IMR-90 (cell line): ENCODE measurements around the gene DNAAF2. TPM values are rescaled to one million over a fixed set of nuclear protein-coding genes. Genes with fewer than 3 reads are reported as not detected.

ENCODE experiments used
- ATAC-seq: fragments of 200-7000 bp; cut with Tn5 transposase; 2 replicates; pipeline ENCODE4 v1.9.1; 2020; ENCODE audit warnings: low read depth, mild to moderate bottlenecking, moderate library complexity
- BruUV-seq: library from RNA; stranded (reverse); fragments of 400-500 nt; replicated peaks from 2 replicates; lab custom pipeline; 2021; lab: Mats Ljungman, UMichigan
- CTCF ChIA-PET: fragments of 300-600 bp; formaldehyde crosslinking; extraction: SDS; loops from one replicate; lab custom pipeline; 2021; ENCODE audit warnings: antibody characterized with exemption; lab: Yijun Ruan, JAX
- POLR2A ChIA-PET: fragments of 300-600 bp; sonication (Branson Sonifier 250); formaldehyde crosslinking; loops from one replicate; lab custom pipeline; 2022; ENCODE audit warnings: antibody characterized with exemption; ENCODE audit not compliant: unreplicated experiment; lab: Charles Lee
- DNase-seq: peaks from one replicate; pipeline ENCODE4 v3.0.0; 2013
- H2AFZ ChIP-seq: replicated peaks from 2 replicates; pipeline ENCODE3; 2013; ENCODE audit warnings: low read length, mild to moderate bottlenecking; ENCODE audit not compliant: poor library complexity
- H2AK5ac ChIP-seq: 2 replicates; pipeline ENCODE4 v1.6.1; 2013; ENCODE audit warnings: low read depth, low read length, inconsistent platforms
- H2AK9ac ChIP-seq: replicated peaks from 2 replicates; pipeline ENCODE3; 2013; ENCODE audit warnings: mild to moderate bottlenecking, low read depth, low read length, moderate library complexity; ENCODE audit not compliant: poor library complexity
- H2BK120ac ChIP-seq: 2 replicates; pipeline ENCODE4 v1.6.1; 2013; ENCODE audit warnings: low read depth, low read length, inconsistent platforms
- H2BK15ac ChIP-seq: 3 replicates; pipeline ENCODE4 v1.6.1; 2013; ENCODE audit warnings: low read depth, low read length, inconsistent platforms
- H2BK20ac ChIP-seq: 2 replicates; pipeline ENCODE4 v1.6.1; 2013; ENCODE audit warnings: low read depth, mild to moderate bottlenecking, inconsistent platforms, low read length, moderate library complexity
- H2BK5ac ChIP-seq: 2 replicates; pipeline ENCODE4 v1.6.1; 2013; ENCODE audit warnings: mild to moderate bottlenecking, low read depth, low read length, inconsistent platforms; ENCODE audit not compliant: poor library complexity, severe bottlenecking
- H3K14ac ChIP-seq: replicated peaks from 2 replicates; pipeline ENCODE4 v1.6.1; 2013; ENCODE audit warnings: low read depth, low read length, inconsistent platforms
- H3K18ac ChIP-seq: 2 replicates; pipeline ENCODE4 v1.6.1; 2013; ENCODE audit warnings: low read depth, low read length, control low read depth
- H3K23ac ChIP-seq: 2 replicates; pipeline ENCODE4 v1.6.1; 2013; ENCODE audit warnings: low read depth, low read length, inconsistent platforms
- H3K27ac ChIP-seq: 2 replicates; pipeline ENCODE4 v1.5.1; 2013; ENCODE audit warnings: mild to moderate bottlenecking, control low read depth, low read length; ENCODE audit not compliant: insufficient read depth
- H3K27me3 ChIP-seq: 2 replicates; pipeline ENCODE4 v1.6.1; 2013; ENCODE audit warnings: low read length; ENCODE audit not compliant: control insufficient read depth, insufficient read depth
- H3K36me3 ChIP-seq: 2 replicates; pipeline ENCODE4 v1.6.1; 2013; ENCODE audit warnings: low read length, mixed read lengths; ENCODE audit not compliant: control insufficient read depth, insufficient read depth
- H3K4ac ChIP-seq: 2 replicates; pipeline ENCODE4 v1.6.1; 2013; ENCODE audit warnings: low read depth, low read length, inconsistent platforms
- H3K4me1 ChIP-seq: 2 replicates; pipeline ENCODE4 v1.6.1; 2013; ENCODE audit warnings: low read length, mixed read lengths; ENCODE audit not compliant: control insufficient read depth, insufficient read depth
- H3K4me2 ChIP-seq: 2 replicates; pipeline ENCODE4 v1.6.1; 2013; ENCODE audit warnings: low read depth, mild to moderate bottlenecking, control low read depth, low read length, moderate library complexity
- H3K4me3 ChIP-seq: 2 replicates; pipeline ENCODE4 v1.5.1; 2013; ENCODE audit warnings: low read depth, mild to moderate bottlenecking, control low read depth, low read length, moderate library complexity; ENCODE audit not compliant: insufficient read depth
- H3K56ac ChIP-seq: 2 replicates; pipeline ENCODE4 v1.6.1; 2013; ENCODE audit warnings: low read length, inconsistent platforms; ENCODE audit not compliant: insufficient read depth; ENCODE audit errors: extremely low read depth
- H3K79me1 ChIP-seq, 2 experiments: 2 replicates each; pipeline ENCODE4 v1.6.1; 2013; ENCODE audit warnings: low read length in 2 of 2, inconsistent platforms in 1 of 2, low read depth in 1 of 2
- H3K9ac ChIP-seq: 2 replicates; pipeline ENCODE4 v1.6.1; 2013; ENCODE audit warnings: low read depth, low read length, control low read depth
- H3K9me1 ChIP-seq: 2 replicates; pipeline ENCODE4 v1.6.1; 2013; ENCODE audit warnings: low read length, inconsistent platforms; ENCODE audit not compliant: insufficient read depth
- H3K9me3 ChIP-seq: 2 replicates; pipeline ENCODE4 v1.6.1; 2013; ENCODE audit warnings: low read length; ENCODE audit not compliant: control insufficient read depth, insufficient read depth
- H4K20me1 ChIP-seq: 2 replicates; pipeline ENCODE4 v1.6.1; 2013; ENCODE audit warnings: low read length, inconsistent platforms; ENCODE audit not compliant: insufficient read depth
- H4K5ac ChIP-seq: 2 replicates; pipeline ENCODE4 v1.6.1; 2013; ENCODE audit warnings: mild to moderate bottlenecking, low read depth, low read length, control low read depth
- H4K8ac ChIP-seq, 2 experiments: 2 replicates each; pipeline ENCODE4 v1.6.1; 2013; ENCODE audit warnings: low read depth in 2 of 2, low read length in 2 of 2, control low read depth in 1 of 2, inconsistent platforms in 1 of 2
- H4K91ac ChIP-seq: 2 replicates; pipeline ENCODE4 v1.6.1; 2013; ENCODE audit warnings: low read depth, low read length, inconsistent platforms; ENCODE audit not compliant: insufficient read depth
- BHLHE40 ChIP-seq: fragments of 150-350 bp; IDR thresholded peaks from 2 replicates; pipeline ENCODE4 v1.6.1; 2016; ENCODE audit warnings: mild to moderate bottlenecking, low read depth, low read length
- CEBPB ChIP-seq: IDR thresholded peaks from 2 replicates; pipeline ENCODE4 v1.6.1; 2012; ENCODE audit warnings: low read depth, low read length, improper control_type of control experiment
- CHD1 ChIP-seq: IDR thresholded peaks from 2 replicates; pipeline ENCODE4 v1.6.1; 2012; ENCODE audit warnings: low read depth, low read length, improper control_type of control experiment
- FOS ChIP-seq: fragments of 150-350 bp; IDR thresholded peaks from 2 replicates; pipeline ENCODE4 v1.6.1; 2016; ENCODE audit warnings: low read depth, low read length
- MAFK ChIP-seq: IDR thresholded peaks from 2 replicates; pipeline ENCODE4 v1.6.1; 2012; ENCODE audit warnings: low read depth, low read length, improper control_type of control experiment
- MAZ ChIP-seq: IDR thresholded peaks from 2 replicates; pipeline ENCODE4 v1.6.1; 2012; ENCODE audit warnings: low read depth, mild to moderate bottlenecking, low read length, improper control_type of control experiment, moderate library complexity, borderline replicate concordance
- MXI1 ChIP-seq: IDR thresholded peaks from 2 replicates; pipeline ENCODE4 v1.6.1; 2012; ENCODE audit warnings: low read depth, mild to moderate bottlenecking, low read length, moderate library complexity, borderline replicate concordance
- NFE2L2 ChIP-seq: fragments of 150-350 bp; IDR thresholded peaks from 2 replicates; pipeline ENCODE4 v1.6.1; 2016; ENCODE audit warnings: low read depth, mild to moderate bottlenecking, low read length
- POLR2A ChIP-seq: IDR thresholded peaks from 2 replicates; pipeline ENCODE4 v1.6.1; 2012; ENCODE audit warnings: mild to moderate bottlenecking, low read depth, low read length
- RAD21 ChIP-seq: IDR thresholded peaks from 2 replicates; pipeline ENCODE4 v1.6.1; 2012; ENCODE audit warnings: low read length, improper control_type of control experiment
- RCOR1 ChIP-seq: IDR thresholded peaks from 2 replicates; pipeline ENCODE4 v1.6.1; 2012; ENCODE audit warnings: mild to moderate bottlenecking, low read length, improper control_type of control experiment; ENCODE audit not compliant: insufficient replicate concordance
- RFX5 ChIP-seq: IDR thresholded peaks from 2 replicates; pipeline ENCODE4 v1.8.0; 2012; ENCODE audit warnings: low read depth, mild to moderate bottlenecking, low read length, moderate library complexity
- SMC3 ChIP-seq: fragments of 150-350 bp; IDR thresholded peaks from 2 replicates; pipeline ENCODE4 v1.6.1; 2016; ENCODE audit warnings: low read depth, mild to moderate bottlenecking, antibody characterized with exemption, low read length, moderate library complexity
- USF2 ChIP-seq: fragments of 150-350 bp; IDR thresholded peaks from 2 replicates; pipeline ENCODE4 v1.6.1; 2017; ENCODE audit warnings: mild to moderate bottlenecking, antibody characterized with exemption, low read length, low read depth
- WGBS, 2 experiments: methylation state at CpG; one replicate each; pipeline versions ENCODE4 v1.1.5 to v1.1.7; 2013; ENCODE audit warnings: missing lambda C conversion rate in 2 of 2; ENCODE audit not compliant: insufficient read length in 1 of 2; ENCODE audit errors: extremely low coverage in 2 of 2; 5-methylcytosine and 5-hydroxymethylcytosine counted together
- dilution Hi-C: fragments of 300-500 bp; cut with HindIII; formaldehyde crosslinking; loops from one replicate; pipeline ENCODE4 v1.14.3; 2018; ENCODE audit warnings: low sequenced_read_pairs; ENCODE audit not compliant: unreplicated experiment
- in situ Hi-C: fragments of 300-500 bp; cut with MboI; formaldehyde crosslinking; loops from 3 replicates; pipeline ENCODE4 v1.14.3; 2019; ENCODE audit warnings: low sequenced_read_pairs, inconsistent platforms, mixed read lengths
- intact Hi-C: fragments of 100-400 bp; cut with micrococcal nuclease; formaldehyde crosslinking; loops from 2 replicates; pipeline ENCODE4 v1.10.0; 2022
- polyA plus RNA-seq, 3 experiments: library from polyadenylated mRNA; depleted of rRNA; stranded (reverse); fragments of >200 nt; gene quantifications; 2 replicates each; pipeline ENCODE4 v1.2.3, GENCODE V29; 2012; ENCODE audit warnings: low replicate concordance in 1 of 3
- total RNA-seq: library from RNA; depleted of rRNA; stranded (reverse); fragments of >200 nt; gene quantifications from 2 replicates; pipeline ENCODE4 v1.2.3, GENCODE V29; 2012
- TF ChIP-seq, protein P1 (sequence below): conservative IDR thresholded peaks from 2 replicates; pipeline ENCODE4 v1.5.1; 2012; ENCODE audit warnings: mild to moderate bottlenecking, low read depth, low read length, improper control_type of control experiment
- TF ChIP-seq, protein P2 (sequence below): fragments of 150-350 bp; IDR thresholded peaks from 2 replicates; pipeline ENCODE4 v1.6.1; 2016; ENCODE audit warnings: low read depth, mild to moderate bottlenecking, low read length, moderate library complexity, borderline replicate concordance

DNAAF2 gene
- total and polyA plus RNA-seq, 2 of the 4 experiments (the other 2 are of a cell fraction), result 4.1 to 4.7 TPM

GRCh38 chr14:49584058-49584457 is 51.0 kb downstream of the DNAAF2 start:
- no TSS peak for BruUV-seq
- dilution Hi-C loops (no loop called here), in situ Hi-C loops (no loop called here)

More at GRCh38 chr14:49584058-49584457, 51.0 kb downstream of the DNAAF2 start:
- no peak overlapping the region for H2BK15ac ChIP-seq
- H3K4me2 ChIP-seq, result peak overlapping the region; percentile 34
- no peak overlapping the region for H2AK9ac ChIP-seq
- H4K91ac ChIP-seq, result no peak overlapping the region
- H3K36me3 ChIP-seq, result peaks cover 17% of the 10 kb centered on the region
- ChIA-PET CTCF (no interaction called here), POLR2A (no interaction called here)
- no peak overlapping the region for H3K18ac ChIP-seq
- H3K14ac ChIP-seq, result no peak overlapping the region
- H3K23ac ChIP-seq, result peak overlapping the region; percentile 43; the same call in 1 of the 2 replicates
- H3K27me3 ChIP-seq, result no peaks in the 10 kb centered on the region
- no peak overlapping the region for H2BK120ac ChIP-seq
- H4K5ac ChIP-seq, result no peak overlapping the region
- peak overlapping the region; percentile 31; the same call in 1 of the 2 replicates for H3K27ac ChIP-seq
- peaks cover 17% of the 10 kb centered on the region for H3K9me1 ChIP-seq
- H4K20me1 ChIP-seq, result peaks cover 62% of the 10 kb centered on the region
- H3K9me3 ChIP-seq, result no peaks in the 10 kb centered on the region
- intact Hi-C loops, result no loop called here
- WGBS, 2 experiments, result 96% methylated on average over 3 of the region's 11 CpGs; no CpG with 5 or more reads in 1 of the 2 experiments
- DNase-seq (no peak), ATAC-seq (no peak)
- H4K8ac ChIP-seq, result no peak overlapping the region
- H3K9ac ChIP-seq, result 0 out of 2 replicates have a peak overlapping the region, but pooled peaks have one; percentile 12
- TF ChIP-seq, protein P1, sequence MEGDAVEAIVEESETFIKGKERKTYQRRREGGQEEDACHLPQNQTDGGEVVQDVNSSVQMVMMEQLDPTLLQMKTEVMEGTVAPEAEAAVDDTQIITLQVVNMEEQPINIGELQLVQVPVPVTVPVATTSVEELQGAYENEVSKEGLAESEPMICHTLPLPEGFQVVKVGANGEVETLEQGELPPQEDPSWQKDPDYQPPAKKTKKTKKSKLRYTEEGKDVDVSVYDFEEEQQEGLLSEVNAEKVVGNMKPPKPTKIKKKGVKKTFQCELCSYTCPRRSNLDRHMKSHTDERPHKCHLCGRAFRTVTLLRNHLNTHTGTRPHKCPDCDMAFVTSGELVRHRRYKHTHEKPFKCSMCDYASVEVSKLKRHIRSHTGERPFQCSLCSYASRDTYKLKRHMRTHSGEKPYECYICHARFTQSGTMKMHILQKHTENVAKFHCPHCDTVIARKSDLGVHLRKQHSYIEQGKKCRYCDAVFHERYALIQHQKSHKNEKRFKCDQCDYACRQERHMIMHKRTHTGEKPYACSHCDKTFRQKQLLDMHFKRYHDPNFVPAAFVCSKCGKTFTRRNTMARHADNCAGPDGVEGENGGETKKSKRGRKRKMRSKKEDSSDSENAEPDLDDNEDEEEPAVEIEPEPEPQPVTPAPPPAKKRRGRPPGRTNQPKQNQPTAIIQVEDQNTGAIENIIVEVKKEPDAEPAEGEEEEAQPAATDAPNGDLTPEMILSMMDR, result no peak
- TF ChIP-seq RAD21, result no peak
- TF ChIP-seq RFX5, result no peak
- no peak for TF ChIP-seq MAFK
- no peak for TF ChIP-seq CEBPB
- TF ChIP-seq NFE2L2, result no peak
- no peak for TF ChIP-seq USF2
- no peak for TF ChIP-seq CHD1
- no peak for TF ChIP-seq FOS
- no peak for TF ChIP-seq POLR2A
- TF ChIP-seq MXI1, result no peak
- no peak for TF ChIP-seq SMC3
- no peak for TF ChIP-seq BHLHE40
- no peak for TF ChIP-seq MAZ
- TF ChIP-seq, protein P2, sequence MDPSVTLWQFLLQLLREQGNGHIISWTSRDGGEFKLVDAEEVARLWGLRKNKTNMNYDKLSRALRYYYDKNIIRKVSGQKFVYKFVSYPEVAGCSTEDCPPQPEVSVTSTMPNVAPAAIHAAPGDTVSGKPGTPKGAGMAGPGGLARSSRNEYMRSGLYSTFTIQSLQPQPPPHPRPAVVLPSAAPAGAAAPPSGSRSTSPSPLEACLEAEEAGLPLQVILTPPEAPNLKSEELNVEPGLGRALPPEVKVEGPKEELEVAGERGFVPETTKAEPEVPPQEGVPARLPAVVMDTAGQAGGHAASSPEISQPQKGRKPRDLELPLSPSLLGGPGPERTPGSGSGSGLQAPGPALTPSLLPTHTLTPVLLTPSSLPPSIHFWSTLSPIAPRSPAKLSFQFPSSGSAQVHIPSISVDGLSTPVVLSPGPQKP, result no peak
- TF ChIP-seq RCOR1, result no peak
- peaks cover 25 to 63% of the 10 kb centered on the region in 2 experiments for H3K79me1 ChIP-seq
- H3K56ac ChIP-seq, result no peak overlapping the region
- no peak overlapping the region for H2BK20ac ChIP-seq
- peaks cover 6% of the 10 kb centered on the region for H3K4me1 ChIP-seq
- no peak overlapping the region for H2AFZ ChIP-seq
- H3K4me3 ChIP-seq, result peak overlapping the region; percentile 2; the same call in 1 of the 2 replicates
- no peak overlapping the region for H3K4ac ChIP-seq
- H2AK5ac ChIP-seq, result no peak overlapping the region
- no peak overlapping the region for H2BK5ac ChIP-seq
